RWPE1 (cell line): ENCODE measurements around the gene FAM174A.

ENCODE experiments used
- CTCF ChIA-PET: fragments of 350-600 bp; sonication (Branson Sonifier 250); formaldehyde crosslinking; extraction: SDS; loops from one replicate; lab custom pipeline; 2021; lab: Yijun Ruan, JAX
- POLR2A ChIA-PET: fragments of 400-600 bp; formaldehyde crosslinking; extraction: SDS; loops from one replicate; lab custom pipeline; 2020; ENCODE audit warnings: antibody characterized with exemption; ENCODE audit not compliant: low non-redundant PET; lab: Yijun Ruan, JAX
- DNase-seq: peaks from one replicate; pipeline ENCODE4 v3.0.0; 2012; ENCODE audit warnings: low spot score
- H3K27ac ChIP-seq: fragments of 450-650 bp; 2 replicates; pipeline ENCODE4 v1.5.1; 2017
- TF ChIP-seq, protein P1 (sequence below): fragments of 450-650 bp; conservative IDR thresholded peaks from 2 replicates; pipeline ENCODE4 v1.5.1; 2017; ENCODE audit warnings: low read depth, mild to moderate bottlenecking

Gene FAM174A

DNA sequence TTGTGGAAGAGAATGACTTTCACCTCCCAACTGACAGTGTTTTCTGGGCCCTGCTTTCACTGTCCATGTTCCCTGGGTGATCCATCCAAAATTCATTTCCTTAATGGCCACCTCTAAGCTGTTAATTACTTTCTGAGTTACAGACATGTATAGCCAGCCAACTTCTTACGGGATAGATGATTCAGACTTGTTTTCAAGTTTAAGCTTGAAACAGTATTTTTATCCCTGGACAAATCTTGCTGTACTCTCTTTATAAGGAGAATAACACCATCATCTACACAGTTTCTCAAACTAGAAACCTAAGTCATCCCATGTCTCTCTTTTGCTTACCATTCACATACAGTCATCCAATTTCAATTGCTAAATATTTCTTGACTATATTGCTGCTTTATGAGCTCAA is 6.9 kb downstream of the FAM174A start:
- H3K27ac ChIP-seq, result no peak overlapping the region
- POLR2A ChIA-PET, result interaction anchor here (0.5 kb wide), 1 partner anchor 1612 kb away, joined by 6 read pairs; no protein-coding TSS in a partner anchor
- CTCF ChIA-PET, result interaction anchor here (0.7 kb wide), 1 partner anchor 35 kb away, joined by 3 read pairs; no protein-coding TSS in a partner anchor
- DNase-seq, result no peak
- TF ChIP-seq, protein P1, sequence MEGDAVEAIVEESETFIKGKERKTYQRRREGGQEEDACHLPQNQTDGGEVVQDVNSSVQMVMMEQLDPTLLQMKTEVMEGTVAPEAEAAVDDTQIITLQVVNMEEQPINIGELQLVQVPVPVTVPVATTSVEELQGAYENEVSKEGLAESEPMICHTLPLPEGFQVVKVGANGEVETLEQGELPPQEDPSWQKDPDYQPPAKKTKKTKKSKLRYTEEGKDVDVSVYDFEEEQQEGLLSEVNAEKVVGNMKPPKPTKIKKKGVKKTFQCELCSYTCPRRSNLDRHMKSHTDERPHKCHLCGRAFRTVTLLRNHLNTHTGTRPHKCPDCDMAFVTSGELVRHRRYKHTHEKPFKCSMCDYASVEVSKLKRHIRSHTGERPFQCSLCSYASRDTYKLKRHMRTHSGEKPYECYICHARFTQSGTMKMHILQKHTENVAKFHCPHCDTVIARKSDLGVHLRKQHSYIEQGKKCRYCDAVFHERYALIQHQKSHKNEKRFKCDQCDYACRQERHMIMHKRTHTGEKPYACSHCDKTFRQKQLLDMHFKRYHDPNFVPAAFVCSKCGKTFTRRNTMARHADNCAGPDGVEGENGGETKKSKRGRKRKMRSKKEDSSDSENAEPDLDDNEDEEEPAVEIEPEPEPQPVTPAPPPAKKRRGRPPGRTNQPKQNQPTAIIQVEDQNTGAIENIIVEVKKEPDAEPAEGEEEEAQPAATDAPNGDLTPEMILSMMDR, result no peak

DNA sequence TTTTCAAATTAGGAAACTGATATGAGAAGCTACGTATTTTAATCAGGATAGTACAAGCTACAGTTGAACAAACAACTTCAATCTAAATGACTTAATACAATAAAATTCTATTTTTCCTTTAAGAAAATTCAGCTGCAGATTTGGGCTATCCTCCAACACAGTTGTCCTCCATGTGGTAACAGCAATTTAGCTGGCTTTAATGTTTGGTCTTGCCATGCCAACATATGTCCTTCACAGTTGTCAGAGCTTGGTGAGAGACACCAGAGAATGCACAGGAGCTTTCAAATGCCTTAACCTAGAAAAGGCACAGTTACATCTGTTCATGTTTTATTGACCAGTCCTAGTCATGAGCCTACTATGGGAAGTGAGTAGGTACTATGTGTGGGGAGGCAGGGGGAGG is 10.8 kb downstream of the FAM174A start:
- CTCF ChIA-PET, result interaction anchor here (0.6 to 1.1 kb wide), 2 partner anchors 116 to 164 kb away, joined by 3 read pairs; no protein-coding TSS in a partner anchor
- no peak overlapping the region for H3K27ac ChIP-seq
- POLR2A ChIA-PET, result no interaction called here
- TF ChIP-seq, protein P1, result no peak
- no peak for DNase-seq

DNA sequence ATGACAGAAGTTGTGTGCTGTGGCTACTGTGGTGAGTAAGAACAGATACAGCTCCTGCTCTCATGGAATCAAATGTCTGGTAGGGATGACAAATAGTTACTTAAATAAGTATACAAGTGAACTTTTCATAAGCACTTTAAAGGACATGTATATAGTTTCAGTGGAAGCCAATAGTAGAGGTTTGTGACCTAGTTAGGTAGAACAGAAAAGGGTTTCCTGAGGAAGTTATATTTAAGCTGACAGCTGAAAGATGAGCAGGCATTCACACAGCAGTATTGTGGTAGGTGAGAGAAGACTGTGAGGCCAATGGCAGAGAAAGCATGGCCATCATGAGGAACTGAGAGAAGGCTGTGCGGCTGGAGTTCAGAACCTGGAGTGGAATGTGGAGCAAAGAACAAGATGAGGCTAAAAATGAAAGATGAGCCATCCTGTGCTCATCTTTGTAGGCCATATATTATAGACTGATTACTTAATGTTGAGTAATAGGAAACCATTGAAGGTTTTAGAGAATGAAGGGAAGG is 15.4 kb downstream of the FAM174A start:
- ChIA-PET POLR2A (no interaction called here), CTCF (interaction anchor here (0.7 kb wide), 1 partner anchor 61 kb away, joined by 4 read pairs; no protein-coding TSS in a partner anchor)
- DNase-seq, result no peak

DNA sequence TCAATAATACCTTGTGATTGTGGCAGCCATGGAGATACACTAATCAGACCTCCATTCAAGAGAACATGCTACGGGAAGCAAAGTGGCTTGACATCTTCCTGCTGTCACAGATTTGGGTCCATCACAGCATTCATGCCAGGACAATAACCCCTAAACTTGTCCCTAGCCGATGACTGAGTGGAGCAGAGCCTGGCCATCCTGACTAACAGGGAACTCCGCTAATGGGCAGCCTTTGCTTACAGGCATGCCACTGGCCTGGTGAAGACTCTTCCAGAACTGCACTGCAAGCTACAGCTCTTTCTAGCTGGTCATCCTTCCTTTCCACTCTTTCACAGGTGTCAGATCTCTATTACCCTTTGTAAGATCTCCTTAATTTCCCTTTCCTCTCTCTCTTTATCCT is 16.0 kb downstream of the FAM174A start:
- ChIA-PET CTCF (interaction anchor here (0.7 kb wide), 1 partner anchor 8 kb away, joined by 3 read pairs; no protein-coding TSS in a partner anchor), POLR2A (no interaction called here)
- no peak for DNase-seq
- no peak overlapping the region for H3K27ac ChIP-seq
- TF ChIP-seq, protein P1, result no peak

More for the DNA sequence above, 15.4 kb downstream of the FAM174A start:
- H3K27ac ChIP-seq, result no peak overlapping the region
- TF ChIP-seq, protein P1, result no peak

DNA sequence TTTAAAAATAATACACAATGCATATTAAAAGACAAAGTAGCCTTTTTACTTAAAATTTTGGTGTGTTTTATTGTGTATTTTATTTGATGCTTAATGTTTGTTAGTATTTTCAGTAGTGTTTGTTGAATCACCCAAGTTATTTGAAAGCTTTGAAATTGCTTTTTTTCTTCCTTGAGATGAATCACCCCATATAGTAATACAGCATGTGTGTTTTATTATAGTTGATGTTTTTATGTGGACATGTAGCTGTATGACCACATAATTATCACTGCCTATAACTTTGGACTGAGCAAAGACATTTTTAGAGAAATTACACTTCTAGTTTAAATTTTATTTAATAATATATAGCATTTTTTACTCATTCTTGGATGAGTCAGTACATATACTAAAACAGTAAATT is 18.0 kb downstream of the FAM174A start:
- ChIA-PET POLR2A (no interaction called here), CTCF (interaction anchor here (0.6 kb wide), 1 partner anchor 297 kb away, joined by 3 read pairs; no protein-coding TSS in a partner anchor)
- DNase-seq, result no peak
- H3K27ac ChIP-seq, result no peak overlapping the region
- TF ChIP-seq, protein P1, result no peak

DNA sequence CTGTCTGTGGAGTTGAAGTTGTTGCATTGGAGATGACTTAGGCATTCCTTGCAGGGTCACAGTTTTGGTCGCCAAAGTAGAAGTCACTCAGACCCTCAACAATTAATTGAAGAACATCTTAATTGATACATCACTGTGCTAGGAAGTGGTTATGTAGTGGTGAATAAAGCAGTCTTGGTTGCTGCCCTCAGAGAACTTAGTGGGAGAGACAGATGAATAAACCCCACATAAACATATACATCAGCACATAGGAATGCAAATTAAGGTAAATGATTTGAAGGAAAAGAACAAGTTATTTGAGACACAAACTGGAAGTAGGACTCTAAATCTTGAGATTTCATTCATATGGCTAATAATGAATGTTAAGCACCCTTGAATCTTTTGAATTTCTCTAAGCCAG is 25.7 kb downstream of the FAM174A start:
- H3K27ac ChIP-seq, result no peak overlapping the region
- no peak for DNase-seq
- CTCF ChIA-PET, result no interaction called here
- POLR2A ChIA-PET, result no interaction called here
- TF ChIP-seq, protein P1, result no peak
